Measurements from ENCODE around the gene CDH23.

The CDH23 gene

DNA sequence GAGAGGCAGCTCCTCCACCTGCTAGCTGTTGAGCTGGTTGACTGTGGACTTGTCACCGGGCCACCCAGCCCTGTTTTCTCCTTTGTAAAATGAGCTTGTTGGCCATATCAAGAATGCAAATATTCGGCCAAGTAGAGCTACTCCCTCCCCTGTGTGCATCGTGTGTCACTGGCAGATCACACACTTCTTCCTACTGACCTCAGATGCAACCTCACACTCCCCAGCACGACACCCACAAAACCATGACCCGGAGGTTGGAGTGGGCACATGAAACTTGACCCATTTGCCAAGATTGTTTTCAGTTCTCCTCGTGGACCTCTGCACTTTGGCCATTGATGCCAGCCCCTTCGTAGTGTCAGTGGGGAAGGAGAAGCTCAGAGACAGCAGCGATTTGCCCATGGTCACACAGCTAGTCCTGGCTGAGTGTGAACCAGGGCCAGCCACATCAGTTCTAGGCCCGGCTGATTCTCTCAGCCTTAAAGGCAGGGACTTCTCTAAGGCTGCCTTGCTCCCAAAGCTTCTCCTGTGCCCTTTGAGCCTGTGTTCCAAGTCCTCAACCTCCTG, 101.1 kb downstream of the CDH23 start:
- Histone ChIP-seq H3K36me3 (ENCODE audit: insufficient read depth, low read length) (no peaks in the 10 kb centered on the region), H3K4me3 (ENCODE audit: low read length, poor library complexity, severe bottlenecking) (no peak overlapping the region), H3K79me2 (ENCODE audit: insufficient read depth, low read length) (no peaks in the 10 kb centered on the region), H2AFZ (ENCODE audit: low read length) (no peak overlapping the region), H3K9me2 (replicated peaks; ENCODE audit: low read depth, low read length) (no peaks in the 10 kb centered on the region), H3K4me2 (ENCODE audit: low read depth, low read length, poor library complexity, severe bottlenecking) (no peak overlapping the region), H3K27me3 (ENCODE audit: insufficient read depth, low read length, poor library complexity, severe bottlenecking) (no peaks in the 10 kb centered on the region), H3F3A (ENCODE audit: low read depth) (no peaks in the 10 kb centered on the region), H4K20me1 (ENCODE audit: insufficient read depth, low read length, poor library complexity, severe bottlenecking) (no peaks in the 10 kb centered on the region), H3K4me1 (ENCODE audit: insufficient read depth, low read length, poor library complexity, severe bottlenecking) (peaks cover 7% of the 10 kb centered on the region), H3K9me3 (ENCODE audit: insufficient read depth, low read depth, low read length) (no peaks in the 10 kb centered on the region), H3K9ac (ENCODE audit: low read depth, low read length, poor library complexity, severe bottlenecking) (no peak overlapping the region)
- TF ChIP-seq, protein P1, sequence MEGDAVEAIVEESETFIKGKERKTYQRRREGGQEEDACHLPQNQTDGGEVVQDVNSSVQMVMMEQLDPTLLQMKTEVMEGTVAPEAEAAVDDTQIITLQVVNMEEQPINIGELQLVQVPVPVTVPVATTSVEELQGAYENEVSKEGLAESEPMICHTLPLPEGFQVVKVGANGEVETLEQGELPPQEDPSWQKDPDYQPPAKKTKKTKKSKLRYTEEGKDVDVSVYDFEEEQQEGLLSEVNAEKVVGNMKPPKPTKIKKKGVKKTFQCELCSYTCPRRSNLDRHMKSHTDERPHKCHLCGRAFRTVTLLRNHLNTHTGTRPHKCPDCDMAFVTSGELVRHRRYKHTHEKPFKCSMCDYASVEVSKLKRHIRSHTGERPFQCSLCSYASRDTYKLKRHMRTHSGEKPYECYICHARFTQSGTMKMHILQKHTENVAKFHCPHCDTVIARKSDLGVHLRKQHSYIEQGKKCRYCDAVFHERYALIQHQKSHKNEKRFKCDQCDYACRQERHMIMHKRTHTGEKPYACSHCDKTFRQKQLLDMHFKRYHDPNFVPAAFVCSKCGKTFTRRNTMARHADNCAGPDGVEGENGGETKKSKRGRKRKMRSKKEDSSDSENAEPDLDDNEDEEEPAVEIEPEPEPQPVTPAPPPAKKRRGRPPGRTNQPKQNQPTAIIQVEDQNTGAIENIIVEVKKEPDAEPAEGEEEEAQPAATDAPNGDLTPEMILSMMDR (conservative IDR thresholded peaks at IDR 0.05; ENCODE audit: low read length): no peak

DNA sequence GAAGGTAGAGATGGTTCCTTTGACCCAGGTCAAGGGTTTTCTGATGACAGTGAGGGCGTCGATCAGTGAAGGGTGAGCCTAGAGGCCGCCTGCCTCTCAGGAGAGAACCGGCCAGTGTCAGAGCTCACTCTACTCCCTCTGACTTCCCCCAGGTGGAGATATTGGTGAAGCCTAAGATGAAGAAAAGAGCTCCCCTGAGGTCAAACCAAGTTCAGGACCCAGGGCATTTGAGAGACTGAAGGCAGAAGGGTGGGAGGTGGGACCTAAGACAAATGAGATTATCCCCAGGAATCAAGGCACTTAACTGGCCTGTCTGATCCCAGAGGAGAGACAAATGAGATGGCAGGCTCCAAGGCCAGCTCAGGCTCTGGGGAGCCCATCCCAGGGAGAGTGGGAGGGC, 104.7 kb downstream of the CDH23 start:
- peaks cover 11% of the 10 kb centered on the region for H3K4me1 ChIP-seq (ENCODE audit: insufficient read depth, low read length, poor library complexity, severe bottlenecking)

DNA sequence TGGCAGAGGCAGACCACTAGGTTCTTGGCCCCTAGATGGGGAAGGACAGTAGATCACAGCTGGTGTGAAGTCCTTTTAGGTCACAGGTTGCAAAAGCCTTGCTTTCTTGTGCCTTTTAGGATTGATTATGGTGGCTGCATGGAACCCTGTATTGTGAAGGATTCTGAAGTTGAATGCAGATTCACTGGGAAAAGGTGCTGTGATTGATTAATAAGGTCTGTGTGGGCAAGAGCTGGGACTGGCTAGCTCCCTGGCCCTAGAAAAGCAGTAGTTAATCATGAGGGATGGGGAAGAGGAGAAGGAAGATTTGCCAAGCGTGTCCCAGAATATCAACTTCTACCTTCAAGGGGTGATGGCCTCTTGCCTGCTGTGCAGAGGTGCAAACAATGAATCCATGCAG, 105.5 kb downstream of the CDH23 start:
- Histone ChIP-seq H3K9me2 (replicated peaks; ENCODE audit: low read depth, low read length) (no peaks in the 10 kb centered on the region), H3K27me3 (ENCODE audit: insufficient read depth, low read length, poor library complexity, severe bottlenecking) (no peaks in the 10 kb centered on the region), H2AFZ (ENCODE audit: low read length) (no peak overlapping the region), H3K79me2 (ENCODE audit: insufficient read depth, low read length) (no peaks in the 10 kb centered on the region), H3K9ac (ENCODE audit: low read depth, low read length, poor library complexity, severe bottlenecking) (no peak overlapping the region), H3F3A (ENCODE audit: low read depth) (no peaks in the 10 kb centered on the region), H4K20me1 (ENCODE audit: insufficient read depth, low read length, poor library complexity, severe bottlenecking) (no peaks in the 10 kb centered on the region), H3K4me1 (ENCODE audit: insufficient read depth, low read length, poor library complexity, severe bottlenecking) (peaks cover 11% of the 10 kb centered on the region), H3K4me3 (ENCODE audit: low read length, poor library complexity, severe bottlenecking) (no peak overlapping the region), H3K4me2 (ENCODE audit: low read depth, low read length, poor library complexity, severe bottlenecking) (no peak overlapping the region), H3K9me3 (ENCODE audit: insufficient read depth, low read depth, low read length) (no peaks in the 10 kb centered on the region), H3K36me3 (ENCODE audit: insufficient read depth, low read length) (no peaks in the 10 kb centered on the region)
- TF ChIP-seq, protein P1 (conservative IDR thresholded peaks at IDR 0.05; ENCODE audit: low read length): no peak
- no peak for TF ChIP-seq EZH2phosphoT487 (IDR thresholded peaks at IDR 0.05; ENCODE audit: borderline replicate concordance)

More for the DNA sequence above, 104.7 kb downstream of the CDH23 start:
- H2AFZ ChIP-seq (ENCODE audit: low read length): no peak overlapping the region
- H3K9me3 ChIP-seq (ENCODE audit: insufficient read depth, low read depth, low read length): no peaks in the 10 kb centered on the region
- no peaks in the 10 kb centered on the region for H3K9me2 ChIP-seq (replicated peaks; ENCODE audit: low read depth, low read length)
- H3K9ac ChIP-seq (ENCODE audit: low read depth, low read length, poor library complexity, severe bottlenecking): no peak overlapping the region
- no peak overlapping the region for H3K4me2 ChIP-seq (ENCODE audit: low read depth, low read length, poor library complexity, severe bottlenecking)
- no peaks in the 10 kb centered on the region for H4K20me1 ChIP-seq (ENCODE audit: insufficient read depth, low read length, poor library complexity, severe bottlenecking)
- no peaks in the 10 kb centered on the region for H3K79me2 ChIP-seq (ENCODE audit: insufficient read depth, low read length)
- H3K27me3 ChIP-seq (ENCODE audit: insufficient read depth, low read length, poor library complexity, severe bottlenecking): no peaks in the 10 kb centered on the region
- H3K36me3 ChIP-seq (ENCODE audit: insufficient read depth, low read length): no peaks in the 10 kb centered on the region
- no peak overlapping the region for H3K4me3 ChIP-seq (ENCODE audit: low read length, poor library complexity, severe bottlenecking)
- TF ChIP-seq EZH2phosphoT487 (IDR thresholded peaks at IDR 0.05; ENCODE audit: borderline replicate concordance): no peak
- TF ChIP-seq, protein P1 (conservative IDR thresholded peaks at IDR 0.05; ENCODE audit: low read length): no peak
- H3F3A ChIP-seq (ENCODE audit: low read depth): no peaks in the 10 kb centered on the region

Data from Loucy (cell line).